B cell (primary cell): ENCODE data around the gene SACM1L. TPM values are rescaled to one million over a fixed set of nuclear protein-coding genes. Genes with fewer than 3 reads are reported as not detected.

ENCODE experiments used
- ATAC-seq: fragments of 200-7000 bp; cut with Tn5 transposase; one replicate; pipeline ENCODE4 v1.10.0; 2021; ENCODE audit warnings: low read depth, mild to moderate bottlenecking, moderate number of reproducible peaks, moderate library complexity
- CTCF ChIA-PET: fragments of 350-600 bp; sonication (Branson Sonifier 250); formaldehyde crosslinking; loops from one replicate; lab custom pipeline; 2021; ENCODE audit warnings: antibody characterized with exemption, inconsistent platforms; lab: Charles Lee
- POLR2A ChIA-PET: fragments of 350-600 bp; sonication (Branson Sonifier 250); formaldehyde crosslinking; loops from one replicate; lab custom pipeline; 2021; ENCODE audit warnings: antibody characterized with exemption; lab: Charles Lee
- DNase-seq: peaks from one replicate; pipeline ENCODE4 v3.0.0; 2013
- H2AFZ ChIP-seq: 2 replicates; pipeline ENCODE4 v1.6.1; 2012; ENCODE audit warnings: mild to moderate bottlenecking, low read depth, low read length; ENCODE audit not compliant: insufficient read depth, poor library complexity, severe bottlenecking
- H3K27ac ChIP-seq, 2 donors: 1 replicate in 1 of 2; 2 replicates in 1 of 2; pipeline ENCODE4 v1.5.1; 2012 to 2013; ENCODE audit warnings: low read length in 2 of 2, mild to moderate bottlenecking in 2 of 2, moderate library complexity in 1 of 2
- H3K27me3 ChIP-seq, 4 experiments: fragments of 200-600 bp in 1 of 4; sonication (generic) in 1 of 4; replicated peaks in 1 of 4; 1 replicate in 2 of 4; 2 replicates in 2 of 4; pipeline versions ENCODE4 v1.6.1 to v1.7.0; 2013 to 2016; ENCODE audit warnings: low read length in 3 of 4, mild to moderate bottlenecking in 2 of 4, mixed read lengths in 1 of 4, moderate library complexity in 1 of 4; ENCODE audit not compliant: insufficient read depth in 4 of 4, control insufficient read depth in 3 of 4; ENCODE audit errors: control extremely low read depth in 1 of 4
- H3K36me3 ChIP-seq, 2 experiments: replicated peaks in 1 of 2; 1 replicate in 1 of 2; 2 replicates in 1 of 2; pipeline versions ENCODE4 v1.6.1 to v1.7.1; 2013; ENCODE audit warnings: low read length in 1 of 2; ENCODE audit not compliant: insufficient read depth in 2 of 2, control insufficient read depth in 1 of 2; ENCODE audit errors: control extremely low read depth in 1 of 2, extremely low read depth in 1 of 2
- H3K4me1 ChIP-seq, 2 donors: fragments of 200-600 bp in 1 of 2; sonication (generic) in 1 of 2; 1 replicate in 1 of 2; 2 replicates in 1 of 2; pipeline versions ENCODE4 v1.5.1 to v1.6.1; 2013 to 2017; ENCODE audit warnings: low read length in 2 of 2; ENCODE audit not compliant: control insufficient read depth in 2 of 2, insufficient read depth in 2 of 2
- H3K4me2 ChIP-seq: replicated peaks from 2 replicates; pipeline ENCODE3; 2012; ENCODE audit warnings: mild to moderate bottlenecking, low read depth, low read length; ENCODE audit not compliant: poor library complexity, severe bottlenecking
- H3K4me3 ChIP-seq, 5 experiments: fragments of 200-600 bp in 1 of 5; sonication (generic) in 1 of 5; 1 replicate in 3 of 5; 2 replicates in 2 of 5; pipeline versions ENCODE4 v1.5.1 to v1.7.0; 2011 to 2016; ENCODE audit warnings: low read length in 4 of 5, mild to moderate bottlenecking in 4 of 5, low read depth in 2 of 5, control low read depth in 1 of 5, moderate library complexity in 1 of 5; ENCODE audit not compliant: insufficient read depth in 1 of 5; ENCODE audit errors: control extremely low read depth in 1 of 5, extremely low read depth in 1 of 5
- H3K79me2 ChIP-seq: fragments of 200-600 bp; sonication (generic); one replicate; pipeline ENCODE4 v1.6.0; 2016; ENCODE audit warnings: low read length; ENCODE audit not compliant: control insufficient read depth, insufficient read depth
- H3K9ac ChIP-seq: fragments of 200-600 bp; sonication (generic); 2 replicates; pipeline ENCODE4 v1.6.1; 2017; ENCODE audit warnings: mild to moderate bottlenecking, low read length, moderate library complexity
- H3K9me3 ChIP-seq, 3 donors: one replicate each; pipeline versions ENCODE4 v1.6.1 to v1.7.1; 2013; ENCODE audit warnings: low read length in 2 of 3; ENCODE audit not compliant: control insufficient read depth in 2 of 3, insufficient read depth in 1 of 3; ENCODE audit errors: control extremely low read depth in 1 of 3
- H4K20me1 ChIP-seq: 2 replicates; pipeline ENCODE4 v1.6.0; 2012; ENCODE audit warnings: mild to moderate bottlenecking, low read length; ENCODE audit not compliant: insufficient read depth, control insufficient read depth, poor library complexity, severe bottlenecking
- H3K27ac Mint-ChIP-seq: one replicate; pipeline ENCODE4 v1.8.0; 2021; ENCODE audit warnings: mixed read lengths
- H3K27me3 Mint-ChIP-seq: one replicate; pipeline ENCODE4 v1.8.0; 2021; ENCODE audit warnings: mixed read lengths
- H3K4me1 Mint-ChIP-seq: one replicate; pipeline ENCODE4 v1.8.0; 2021; ENCODE audit warnings: mixed read lengths
- H3K4me3 Mint-ChIP-seq: one replicate; pipeline ENCODE4 v1.8.0; 2021; ENCODE audit warnings: mixed read lengths
- H3K9me3 Mint-ChIP-seq: one replicate; pipeline ENCODE4 v1.8.0; 2022; ENCODE audit warnings: mixed read lengths; ENCODE audit not compliant: insufficient read depth
- CTCF ChIP-seq: fragments of 200-600 bp; IDR thresholded peaks from one replicate; pipeline ENCODE4 v1.8.0; 2022; ENCODE audit warnings: antibody characterized with exemption, mild to moderate bottlenecking
- EZH2 ChIP-seq: IDR thresholded peaks from 2 replicates; pipeline ENCODE4 v1.6.1; 2012; ENCODE audit warnings: borderline replicate concordance, low read depth, mild to moderate bottlenecking, moderate library complexity, low read length; ENCODE audit not compliant: insufficient read depth, poor library complexity, severe bottlenecking
- WGBS: methylation state at CpG from one replicate; pipeline ENCODE4 v1.1.5; 2013; ENCODE audit warnings: missing lambda C conversion rate; ENCODE audit not compliant: insufficient coverage; 5-methylcytosine and 5-hydroxymethylcytosine counted together
- intact Hi-C: fragments of 100-400 bp; cut with micrococcal nuclease; formaldehyde crosslinking; loops from one replicate; pipeline ENCODE4 v1.10.0; 2022
- polyA plus RNA-seq: library from polyadenylated mRNA; depleted of rRNA; stranded (reverse); fragments of >200 nt; gene quantifications from 2 replicates; pipeline ENCODE4 v1.2.3, GENCODE V29; 2012
- total RNA-seq, 2 donors: library from RNA; stranded (reverse); fragments of 120-200 nt in 1 of 2; gene quantifications; 1 replicate in 1 of 2; 2 replicates in 1 of 2; pipeline versions ENCODE4 v1.2.3 to v1.2.4, GENCODE V29; 2013 to 2022

SACM1L gene
- total and polyA plus RNA-seq, 2 donors (not counting 1 experiment from before 2014, with no cell fraction given): 20.7 to 85.7 TPM

DNA sequence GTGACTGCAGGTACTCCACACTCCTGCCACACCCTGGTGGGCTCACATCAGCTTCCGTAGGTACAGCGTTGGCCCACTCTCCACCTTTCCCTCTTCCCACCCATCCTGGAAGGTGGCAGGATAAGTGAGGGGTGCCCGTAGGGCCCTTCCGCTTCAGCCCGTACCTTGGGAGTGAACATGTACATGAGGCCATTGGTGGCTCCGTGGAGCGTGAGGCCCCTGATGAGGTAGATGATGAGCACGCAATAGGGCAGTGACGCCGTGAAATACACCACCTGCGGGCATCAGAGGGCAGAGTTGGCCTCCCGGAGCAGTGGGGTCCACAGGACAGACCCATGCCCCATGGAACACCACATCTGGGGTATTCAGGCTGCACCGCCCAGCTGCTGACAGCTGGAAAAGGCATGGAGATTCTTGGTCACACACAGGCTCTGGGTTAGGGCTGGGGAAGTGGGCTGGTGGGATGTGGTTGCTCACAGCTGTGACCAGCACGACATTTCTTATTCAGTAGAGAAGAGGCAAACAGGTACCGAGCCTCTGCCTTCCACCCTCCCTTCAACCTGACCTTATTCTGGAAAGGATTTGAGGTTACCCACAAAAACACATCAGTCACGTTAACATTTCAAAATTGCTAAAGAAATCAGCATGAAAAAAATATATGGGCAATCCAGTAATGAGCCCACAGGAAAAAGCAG lies 83.3 kb downstream of the SACM1L start:
- CTCF ChIA-PET: no interaction called here
- no peak overlapping the region for H3K4me3 ChIP-seq
- H3K4me1 ChIP-seq: no peaks in the 10 kb centered on the region
- no peaks in the 10 kb centered on the region for H3K79me2 ChIP-seq
- H4K20me1 ChIP-seq: no peaks in the 10 kb centered on the region
- ATAC-seq: no peak
- no peak overlapping the region for H2AFZ ChIP-seq
- Mint-ChIP-seq H3K4me3 (no peak overlapping the region), H3K27ac (no peak overlapping the region), H3K27me3 (peaks cover 20% of the 10 kb centered on the region), H3K4me1 (no peaks in the 10 kb centered on the region), H3K9me3 (no peaks in the 10 kb centered on the region)
- H3K27ac ChIP-seq: no peak overlapping the region
- H3K9ac ChIP-seq: no peak overlapping the region
- peaks cover 0 to 1% (median 0%) of the 10 kb centered on the region in 3 donors for H3K9me3 ChIP-seq
- H3K4me2 ChIP-seq: no peak overlapping the region
- DNase-seq: no peak
- H3K36me3 ChIP-seq: no peaks in the 10 kb centered on the region
- intact Hi-C loops: no loop called here
- POLR2A ChIA-PET: no interaction called here
- TF ChIP-seq CTCF (no peak), EZH2 (no peak)
- 86% methylated on average over 15 of the region's 16 CpGs for WGBS
- peaks cover 0 to 6% (median 0%) of the 10 kb centered on the region in 4 experiments for H3K27me3 ChIP-seq

DNA sequence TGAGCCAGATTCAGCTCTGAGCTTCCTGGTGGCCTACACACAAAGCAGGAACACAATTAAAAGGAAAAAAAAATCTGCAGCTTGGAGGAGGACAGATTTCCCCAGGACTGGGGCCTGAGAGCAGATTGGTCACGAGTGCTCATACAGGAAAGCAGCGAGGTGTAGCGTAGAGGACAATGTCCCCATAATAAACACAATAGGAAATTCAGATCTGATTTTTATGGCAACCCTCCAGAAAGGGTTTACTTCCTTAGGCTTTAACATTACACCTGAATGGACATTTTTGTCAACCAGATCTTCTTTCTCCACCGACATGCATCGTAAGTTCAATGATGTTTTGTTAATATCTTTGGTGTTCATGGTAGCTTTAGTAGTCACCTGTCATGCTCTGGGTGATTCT lies 83.9 kb downstream of the SACM1L start:
- no peak overlapping the region for H3K4me3 ChIP-seq
- no peak overlapping the region for H3K27ac Mint-ChIP-seq
- no peaks in the 10 kb centered on the region for H3K9me3 ChIP-seq
- no peak overlapping the region for H3K4me3 Mint-ChIP-seq
- no peaks in the 10 kb centered on the region for H3K36me3 ChIP-seq
- H3K4me1 ChIP-seq: no peaks in the 10 kb centered on the region
- H4K20me1 ChIP-seq: no peaks in the 10 kb centered on the region
- H3K9me3 Mint-ChIP-seq: no peaks in the 10 kb centered on the region
- POLR2A ChIA-PET: no interaction called here
- peaks cover 20% of the 10 kb centered on the region for H3K27me3 Mint-ChIP-seq
- intact Hi-C loops: no loop called here
- TF ChIP-seq EZH2 (no peak), CTCF (no peak)
- H3K4me2 ChIP-seq: no peak overlapping the region
- peaks cover 0 to 6% (median 0%) of the 10 kb centered on the region in 4 experiments for H3K27me3 ChIP-seq
- no peak overlapping the region for H3K27ac ChIP-seq
- H2AFZ ChIP-seq: no peak overlapping the region
- H3K9ac ChIP-seq: no peak overlapping the region
- no peak for DNase-seq
- ATAC-seq: no peak
- H3K4me1 Mint-ChIP-seq: no peaks in the 10 kb centered on the region
- H3K79me2 ChIP-seq: no peaks in the 10 kb centered on the region
- CTCF ChIA-PET: no interaction called here
- 100% methylated on average over 1 of the region's 5 CpGs for WGBS
